ENCODE results near the gene FHIP1B. TPM values are rescaled to one million over a fixed set of nuclear protein-coding genes. Genes with fewer than 3 reads are reported as not detected.

The FHIP1B gene
- total RNA-seq, 1 donor from 2014 or later, result 63.0 TPM

DNA sequence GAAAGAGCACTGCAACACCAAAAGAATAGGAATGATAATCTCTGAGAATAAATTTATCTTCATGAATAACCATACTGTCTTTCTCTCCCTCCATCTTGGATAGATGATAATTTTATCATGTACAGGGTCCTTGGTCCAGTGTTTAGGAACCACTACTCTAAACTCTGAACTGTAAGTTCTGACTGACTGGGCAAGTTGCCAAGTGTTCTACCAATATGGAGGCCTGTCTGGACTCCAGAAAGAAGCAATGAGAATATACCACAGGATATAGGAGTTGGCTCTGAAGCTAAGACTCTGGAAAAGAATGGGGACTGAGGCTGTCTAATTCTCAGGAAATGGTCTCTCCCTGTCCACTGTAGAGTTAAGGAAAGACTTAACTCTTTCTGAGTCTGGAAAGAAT is 1.5 kb downstream of the FHIP1B start:
- no peaks in the 10 kb centered on the region for H3K36me3 Mint-ChIP-seq (ENCODE audit: insufficient read depth)
- H3K27me3 Mint-ChIP-seq, result no peaks in the 10 kb centered on the region
- peaks cover 12% of the 10 kb centered on the region for H3K4me1 Mint-ChIP-seq (ENCODE audit: low read depth)
- no peak for DNase-seq (ENCODE audit: low spot score, unreplicated experiment)
- no peaks in the 10 kb centered on the region for H3K9me3 Mint-ChIP-seq (ENCODE audit: low read depth)
- H3K4me3 Mint-ChIP-seq (ENCODE audit: low read depth), result peak overlapping the region; percentile 47
- no peak for TF ChIP-seq CTCF (IDR thresholded peaks at IDR 0.05; ENCODE audit: unreplicated experiment)
- no peak overlapping the region for H3K27ac Mint-ChIP-seq

- DNase-seq (ENCODE audit: low spot score, unreplicated experiment), result no peak
- peaks cover 18% of the 10 kb centered on the region for H3K4me1 Mint-ChIP-seq (ENCODE audit: low read depth)
- H3K9me3 Mint-ChIP-seq (ENCODE audit: low read depth), result no peaks in the 10 kb centered on the region
- H3K27me3 Mint-ChIP-seq, result no peaks in the 10 kb centered on the region
- H3K4me3 Mint-ChIP-seq (ENCODE audit: low read depth), result no peak overlapping the region
- TF ChIP-seq CTCF (IDR thresholded peaks at IDR 0.05; ENCODE audit: unreplicated experiment), result no peak
- H3K36me3 Mint-ChIP-seq (ENCODE audit: insufficient read depth), result peaks cover 5% of the 10 kb centered on the region
- no peak overlapping the region for H3K27ac Mint-ChIP-seq
Measured at GRCh38 chr11:6229911-6230310, 4.5 kb downstream of the FHIP1B start.

DNA sequence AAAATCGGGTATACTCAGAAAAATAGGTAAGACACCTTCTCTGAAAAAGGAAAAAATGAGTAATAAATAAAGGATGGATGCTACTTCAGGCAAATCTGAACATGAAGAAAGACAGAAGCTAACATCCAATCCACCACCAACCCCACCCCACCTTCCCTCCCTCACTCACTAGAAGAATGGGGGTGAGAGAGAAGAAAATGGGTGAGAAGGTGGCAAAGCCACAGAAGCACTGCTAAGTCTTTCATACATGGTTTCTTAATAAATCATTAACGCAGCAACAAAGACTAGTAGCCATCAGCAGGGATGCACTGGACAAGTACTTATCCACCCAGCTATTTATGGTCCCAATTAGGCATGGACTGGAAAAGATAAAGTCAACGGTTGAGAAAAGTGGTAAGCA is 5.9 kb downstream of the FHIP1B start:
- H3K36me3 Mint-ChIP-seq (ENCODE audit: insufficient read depth), result peaks cover 5% of the 10 kb centered on the region
- H3K27me3 Mint-ChIP-seq, result no peaks in the 10 kb centered on the region
- H3K4me3 Mint-ChIP-seq (ENCODE audit: low read depth), result no peak overlapping the region
- H3K4me1 Mint-ChIP-seq (ENCODE audit: low read depth), result peaks cover 14% of the 10 kb centered on the region
- TF ChIP-seq CTCF (IDR thresholded peaks at IDR 0.05; ENCODE audit: unreplicated experiment), result no peak
- DNase-seq (ENCODE audit: low spot score, unreplicated experiment), result no peak
- H3K27ac Mint-ChIP-seq, result no peak overlapping the region
- H3K9me3 Mint-ChIP-seq (ENCODE audit: low read depth), result no peaks in the 10 kb centered on the region

DNA sequence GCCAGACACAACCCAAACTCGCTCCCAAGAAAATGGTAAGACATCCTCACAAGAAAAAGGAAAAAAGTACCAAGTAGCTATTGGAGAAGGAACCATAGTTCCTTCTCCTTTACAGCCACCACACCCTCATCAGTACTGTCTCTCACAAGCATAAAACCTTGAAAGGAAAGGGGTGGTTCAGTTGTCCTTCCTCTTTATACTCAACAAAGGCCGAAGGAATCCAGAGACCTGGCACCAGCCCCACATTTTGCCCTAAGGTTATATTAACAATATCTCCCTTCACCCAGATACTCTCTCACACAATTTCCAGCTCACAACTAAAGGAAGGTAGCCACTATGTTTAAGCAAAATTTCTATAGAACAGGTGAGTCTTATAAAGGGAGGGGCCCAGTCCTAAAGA is 8.5 kb downstream of the FHIP1B start:
- DNase-seq (ENCODE audit: low spot score, unreplicated experiment), result no peak
- no peak for TF ChIP-seq CTCF (IDR thresholded peaks at IDR 0.05; ENCODE audit: unreplicated experiment)
- Mint-ChIP-seq H3K9me3 (ENCODE audit: low read depth) (no peaks in the 10 kb centered on the region), H3K4me3 (ENCODE audit: low read depth) (no peak overlapping the region), H3K36me3 (ENCODE audit: insufficient read depth) (peaks cover 10% of the 10 kb centered on the region), H3K27ac (peak overlapping the region; percentile 14), H3K27me3 (no peaks in the 10 kb centered on the region), H3K4me1 (ENCODE audit: low read depth) (peaks cover 9% of the 10 kb centered on the region)

DNA sequence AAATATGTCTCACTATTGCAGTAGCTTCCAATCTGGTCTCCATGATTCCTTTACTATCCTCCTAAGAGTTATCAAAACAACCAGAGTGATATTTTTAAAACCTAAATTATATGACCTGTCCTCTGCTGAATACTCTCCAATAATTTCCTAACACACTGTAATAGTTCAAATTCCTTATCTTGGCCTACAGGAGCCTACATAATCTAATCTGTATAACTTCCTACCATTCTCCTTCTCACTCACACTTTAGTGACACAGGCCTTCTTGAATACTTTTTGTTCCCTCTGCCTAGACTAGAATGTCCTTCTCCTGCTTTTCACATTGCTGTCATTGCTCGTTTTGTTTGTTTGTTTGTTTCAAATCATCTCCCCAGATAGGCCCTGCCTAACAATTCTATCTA is 9.4 kb downstream of the FHIP1B start:
- H3K4me1 Mint-ChIP-seq (ENCODE audit: low read depth), result peaks cover 9% of the 10 kb centered on the region
- H3K4me3 Mint-ChIP-seq (ENCODE audit: low read depth), result no peak overlapping the region
- no peak for DNase-seq (ENCODE audit: low spot score, unreplicated experiment)
- TF ChIP-seq CTCF (IDR thresholded peaks at IDR 0.05; ENCODE audit: unreplicated experiment), result no peak
- no peaks in the 10 kb centered on the region for H3K9me3 Mint-ChIP-seq (ENCODE audit: low read depth)
- H3K27ac Mint-ChIP-seq, result no peak overlapping the region
- no peaks in the 10 kb centered on the region for H3K27me3 Mint-ChIP-seq
- H3K36me3 Mint-ChIP-seq (ENCODE audit: insufficient read depth), result peaks cover 10% of the 10 kb centered on the region

Data from progenitor cell of endocrine pancreas (in vitro differentiated cells).